Endodermal cell (in vitro differentiated cells): Measurements from ENCODE around the gene VAV2. TPM values are rescaled to one million over a fixed set of nuclear protein-coding genes. Genes with fewer than 3 reads are reported as not detected.

Source experiments
- DNase-seq: peaks from one replicate; pipeline ENCODE4 v3.0.0-alpha.2; 2017
- H3K27ac ChIP-seq: 2 replicates; pipeline ENCODE4 v1.5.1; 2013; ENCODE audit warnings: mild to moderate bottlenecking, low read depth, low read length, moderate library complexity
- H3K27me3 ChIP-seq: 2 replicates; pipeline ENCODE4 v1.6.1; 2013; ENCODE audit warnings: mild to moderate bottlenecking, low read length, moderate library complexity; ENCODE audit not compliant: insufficient read depth, control insufficient read depth, poor library complexity, severe bottlenecking
- H3K36me3 ChIP-seq: 2 replicates; pipeline ENCODE4 v1.7.0; 2013; ENCODE audit warnings: mild to moderate bottlenecking, low read length, moderate library complexity; ENCODE audit not compliant: control insufficient read depth, insufficient read depth
- H3K4me1 ChIP-seq: one replicate; pipeline ENCODE4 v1.7.0; 2013; ENCODE audit warnings: low read length; ENCODE audit not compliant: control insufficient read depth, insufficient read depth
- H3K4me3 ChIP-seq: 2 replicates; pipeline ENCODE4 v1.5.1; 2013; ENCODE audit warnings: mild to moderate bottlenecking, low read length, moderate library complexity
- H3K9ac ChIP-seq: 2 replicates; pipeline ENCODE4 v1.6.1; 2013; ENCODE audit warnings: mild to moderate bottlenecking, low read length, moderate library complexity; ENCODE audit not compliant: poor library complexity, severe bottlenecking; ENCODE audit errors: extremely low read depth
- H3K9me3 ChIP-seq: 2 replicates; pipeline ENCODE4 v1.6.1; 2013; ENCODE audit warnings: mild to moderate bottlenecking, low read length, moderate library complexity; ENCODE audit not compliant: control insufficient read depth
- H3K27ac Mint-ChIP-seq: 2 replicates; pipeline ENCODE4 v1.8.0; 2020; ENCODE audit warnings: mixed read lengths
- H3K27me3 Mint-ChIP-seq: 2 replicates; pipeline ENCODE4 v1.8.0; 2021; ENCODE audit warnings: mild to moderate bottlenecking, mixed read lengths; ENCODE audit not compliant: insufficient read depth
- H3K36me3 Mint-ChIP-seq: 2 replicates; pipeline ENCODE4 v1.8.0; 2020; ENCODE audit warnings: low read depth, mixed read lengths
- H3K4me1 Mint-ChIP-seq: 2 replicates; pipeline ENCODE4 v1.8.0; 2020; ENCODE audit warnings: mixed read lengths
- H3K4me3 Mint-ChIP-seq: 2 replicates; pipeline ENCODE4 v1.8.0; 2020; ENCODE audit warnings: mild to moderate bottlenecking, moderate library complexity, mixed read lengths
- H3K9me3 Mint-ChIP-seq: 2 replicates; pipeline ENCODE4 v1.8.0; 2020; ENCODE audit warnings: mild to moderate bottlenecking, mixed read lengths
- WGBS, 2 experiments: methylation state at CpG; one replicate each; pipeline versions ENCODE4 v1.1.5 to v1.1.7; 2013; ENCODE audit warnings: missing lambda C conversion rate in 2 of 2, mixed read lengths in 1 of 2; ENCODE audit not compliant: insufficient coverage in 1 of 2, insufficient read length in 1 of 2; 5-methylcytosine and 5-hydroxymethylcytosine counted together
- total RNA-seq, 2 donors: library from RNA; stranded (reverse); fragmentation: NEBNext Ultra II Directional in 1 of 2; extraction: Animal tissue kit (Norgen Biotek cat#: 25700) in 1 of 2; gene quantifications; 2 replicates in 1 of 2; 3 replicates in 1 of 2; pipeline ENCODE4 v1.2.1, GENCODE V29; 2021
- TF ChIP-seq, protein P1 (sequence below): fragments of 200-600 bp; sonication (generic); conservative IDR thresholded peaks from 2 replicates; pipeline ENCODE4 v1.5.0; 2021; ENCODE audit warnings: antibody characterized with exemption, mild to moderate bottlenecking

VAV2 gene
- total RNA-seq, 2 donors from 2014 or later, result 29.8 to 35.9 TPM

DNA sequence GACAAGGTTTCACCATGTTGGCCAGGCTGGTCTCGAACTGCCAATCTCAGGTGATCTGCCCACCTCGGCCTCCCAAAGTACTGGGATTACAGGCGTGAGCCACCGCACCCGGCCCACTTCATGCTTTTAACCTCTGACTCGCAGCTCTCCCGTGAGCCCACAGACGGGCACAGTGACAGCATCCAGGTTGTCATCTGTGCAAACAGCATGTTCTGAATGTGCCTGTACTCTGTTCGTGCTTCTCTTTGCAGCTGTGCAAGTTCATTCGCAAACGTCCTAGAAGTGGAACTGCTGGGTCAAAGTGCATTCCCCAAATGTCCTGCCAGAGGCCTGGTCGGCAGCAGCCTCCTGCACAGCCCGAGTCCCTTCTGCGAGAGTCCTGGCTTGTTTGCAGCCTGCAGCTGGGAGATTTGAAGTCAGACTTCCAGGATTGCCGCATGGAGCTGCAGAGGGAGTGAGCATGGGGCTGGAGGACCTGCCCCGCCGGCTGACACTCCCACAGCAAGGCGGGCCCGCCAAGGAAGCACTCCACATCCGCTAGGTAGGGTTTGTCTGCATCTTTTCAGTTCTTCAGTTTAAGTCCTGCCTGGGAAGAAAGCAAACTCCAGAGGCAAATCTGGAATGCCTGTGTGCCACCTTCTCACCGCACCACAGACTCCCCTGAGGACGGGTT is 36.6 kb upstream of the VAV2 start:
- H3K27me3 ChIP-seq, result no peaks in the 10 kb centered on the region
- H3K9me3 ChIP-seq, result no peaks in the 10 kb centered on the region
- no peak overlapping the region for H3K9ac ChIP-seq
- H3K4me1 ChIP-seq, result no peaks in the 10 kb centered on the region
- peaks cover 21% of the 10 kb centered on the region for H3K36me3 ChIP-seq
- peaks cover 29% of the 10 kb centered on the region for H3K36me3 Mint-ChIP-seq
- H3K27ac Mint-ChIP-seq, result peak overlapping the region; percentile 55
- peak overlapping the region; percentile 24 for H3K27ac ChIP-seq
- TF ChIP-seq, protein P1, sequence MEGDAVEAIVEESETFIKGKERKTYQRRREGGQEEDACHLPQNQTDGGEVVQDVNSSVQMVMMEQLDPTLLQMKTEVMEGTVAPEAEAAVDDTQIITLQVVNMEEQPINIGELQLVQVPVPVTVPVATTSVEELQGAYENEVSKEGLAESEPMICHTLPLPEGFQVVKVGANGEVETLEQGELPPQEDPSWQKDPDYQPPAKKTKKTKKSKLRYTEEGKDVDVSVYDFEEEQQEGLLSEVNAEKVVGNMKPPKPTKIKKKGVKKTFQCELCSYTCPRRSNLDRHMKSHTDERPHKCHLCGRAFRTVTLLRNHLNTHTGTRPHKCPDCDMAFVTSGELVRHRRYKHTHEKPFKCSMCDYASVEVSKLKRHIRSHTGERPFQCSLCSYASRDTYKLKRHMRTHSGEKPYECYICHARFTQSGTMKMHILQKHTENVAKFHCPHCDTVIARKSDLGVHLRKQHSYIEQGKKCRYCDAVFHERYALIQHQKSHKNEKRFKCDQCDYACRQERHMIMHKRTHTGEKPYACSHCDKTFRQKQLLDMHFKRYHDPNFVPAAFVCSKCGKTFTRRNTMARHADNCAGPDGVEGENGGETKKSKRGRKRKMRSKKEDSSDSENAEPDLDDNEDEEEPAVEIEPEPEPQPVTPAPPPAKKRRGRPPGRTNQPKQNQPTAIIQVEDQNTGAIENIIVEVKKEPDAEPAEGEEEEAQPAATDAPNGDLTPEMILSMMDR, result no peak
- H3K4me3 ChIP-seq, result no peak overlapping the region
- no peak for DNase-seq
- H3K4me1 Mint-ChIP-seq, result peaks cover 2% of the 10 kb centered on the region
- 92 to 97% methylated on average over 16 to 22 of the region's 22 CpGs for WGBS, 2 experiments
- H3K4me3 Mint-ChIP-seq, result no peak overlapping the region
- no peaks in the 10 kb centered on the region for H3K9me3 Mint-ChIP-seq
- H3K27me3 Mint-ChIP-seq, result no peaks in the 10 kb centered on the region

DNA sequence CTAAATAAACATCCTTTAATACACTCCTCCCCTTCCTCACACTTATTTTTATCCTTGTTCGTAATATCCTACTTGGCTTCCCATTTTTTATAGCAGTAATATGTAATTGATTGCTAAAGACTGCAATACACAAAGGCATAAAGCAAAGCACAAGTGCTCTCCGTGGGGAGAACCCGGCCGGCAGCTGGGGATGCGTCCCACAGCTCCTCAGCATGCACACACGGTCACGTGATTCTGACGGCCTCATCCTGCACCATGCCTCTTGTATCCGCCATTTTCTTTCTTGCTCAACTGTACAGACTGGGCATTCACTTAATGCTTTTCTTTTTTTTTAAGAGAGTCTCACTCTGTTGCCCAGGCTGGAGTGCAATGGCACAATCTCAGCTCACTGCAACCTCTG is 36.0 kb upstream of the VAV2 start:
- no peak overlapping the region for H3K9ac ChIP-seq
- H3K36me3 ChIP-seq, result peaks cover 14% of the 10 kb centered on the region
- H3K4me3 ChIP-seq, result no peak overlapping the region
- Mint-ChIP-seq H3K4me1 (peaks cover 2% of the 10 kb centered on the region), H3K27me3 (no peaks in the 10 kb centered on the region), H3K4me3 (no peak overlapping the region), H3K9me3 (no peaks in the 10 kb centered on the region), H3K36me3 (peaks cover 23% of the 10 kb centered on the region), H3K27ac (no peak overlapping the region)
- 91 to 94% methylated on average over 9 of the region's 9 CpGs for WGBS, 2 experiments
- H3K9me3 ChIP-seq, result no peaks in the 10 kb centered on the region
- DNase-seq, result no peak
- no peak overlapping the region for H3K27ac ChIP-seq
- TF ChIP-seq, protein P1, result no peak
- H3K27me3 ChIP-seq, result no peaks in the 10 kb centered on the region
- H3K4me1 ChIP-seq, result no peaks in the 10 kb centered on the region

DNA sequence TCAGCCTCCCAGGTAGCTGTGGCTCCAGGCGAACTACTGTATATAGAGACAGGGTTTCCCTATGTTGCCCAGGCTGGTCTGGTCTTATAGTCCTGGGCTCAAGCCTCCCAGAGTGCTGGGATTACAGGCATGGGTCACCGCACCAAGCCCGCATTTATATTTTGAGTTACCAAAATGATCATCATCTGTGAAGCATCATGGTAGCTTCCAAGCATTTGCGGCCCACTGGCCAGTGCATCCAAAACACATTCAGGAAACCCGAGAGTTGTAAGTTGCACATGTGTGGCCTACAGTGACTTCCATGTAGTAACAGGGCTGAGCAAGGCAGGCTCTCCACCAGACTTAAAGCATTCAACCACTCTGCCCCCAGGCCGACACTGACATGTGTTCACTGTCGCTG is 35.4 kb upstream of the VAV2 start:
- H3K27me3 ChIP-seq, result no peaks in the 10 kb centered on the region
- peaks cover 2% of the 10 kb centered on the region for H3K4me1 Mint-ChIP-seq
- H3K9me3 Mint-ChIP-seq, result no peaks in the 10 kb centered on the region
- H3K27ac ChIP-seq, result no peak overlapping the region
- no peak overlapping the region for H3K27ac Mint-ChIP-seq
- WGBS, 2 experiments, result 93 to 97% methylated on average over 7 of the region's 7 CpGs
- no peak overlapping the region for H3K4me3 Mint-ChIP-seq
- TF ChIP-seq, protein P1, result no peak
- no peak for DNase-seq
- no peak overlapping the region for H3K4me3 ChIP-seq
- H3K9ac ChIP-seq, result no peak overlapping the region
- H3K4me1 ChIP-seq, result no peaks in the 10 kb centered on the region
- H3K9me3 ChIP-seq, result no peaks in the 10 kb centered on the region
- peaks cover 19% of the 10 kb centered on the region for H3K36me3 Mint-ChIP-seq
- no peaks in the 10 kb centered on the region for H3K27me3 Mint-ChIP-seq
- peaks cover 12% of the 10 kb centered on the region for H3K36me3 ChIP-seq
